Neural cell (in vitro differentiated cells): ENCODE data around the gene ZCWPW1. TPM values are rescaled to one million over a fixed set of nuclear protein-coding genes. Genes with fewer than 3 reads are reported as not detected.

Experiments
- H2AFZ ChIP-seq: fragments of 200-600, 300-800 bp; sonication (generic), shearing (Covaris generic); 2 replicates; pipeline ENCODE4 v1.6.0; 2014; ENCODE audit warnings: low read depth, mild to moderate bottlenecking, antibody characterized with exemption, low read length, moderate library complexity
- H3F3A ChIP-seq: fragments of 200-600 bp; shearing (Covaris generic); 2 replicates; pipeline ENCODE4 v1.6.1; 2016; ENCODE audit warnings: mild to moderate bottlenecking, moderate library complexity, mixed read lengths, antibody characterized with exemption, low read length; ENCODE audit not compliant: insufficient read depth, poor library complexity, severe bottlenecking
- H3K27ac ChIP-seq: fragments of 200-600, 300-800 bp; sonication (generic), shearing (Covaris generic); 2 replicates; pipeline ENCODE4 v1.5.1; 2014; ENCODE audit warnings: mild to moderate bottlenecking, low read length, moderate library complexity
- H3K27me3 ChIP-seq: fragments of 300-800, 200-600 bp; sonication (generic), shearing (Covaris generic); 2 replicates; pipeline ENCODE4 v1.6.0; 2014; ENCODE audit warnings: mild to moderate bottlenecking, low read depth, low read length, moderate library complexity; ENCODE audit not compliant: insufficient read depth
- H3K36me3 ChIP-seq: fragments of 300-800, 200-600 bp; sonication (generic), shearing (Covaris generic); 2 replicates; pipeline ENCODE4 v1.5.1; 2014; ENCODE audit warnings: mild to moderate bottlenecking, antibody characterized with exemption, low read length, moderate library complexity; ENCODE audit not compliant: insufficient read depth
- H3K4me2 ChIP-seq: fragments of 300-800, 200-600 bp; sonication (generic), shearing (Covaris generic); 2 replicates; pipeline ENCODE4 v1.6.0; 2014; ENCODE audit warnings: mild to moderate bottlenecking, low read length
- H3K4me3 ChIP-seq: fragments of 300-800, 200-600 bp; sonication (generic), shearing (Covaris generic); 2 replicates; pipeline ENCODE4 v1.5.1; 2014; ENCODE audit warnings: mild to moderate bottlenecking, low read length, moderate library complexity
- H3K79me2 ChIP-seq: fragments of 200-600 bp; shearing (Covaris generic); replicated peaks from 2 replicates; pipeline ENCODE4 v1.6.0; 2014; ENCODE audit warnings: mild to moderate bottlenecking, low read length, moderate library complexity; ENCODE audit not compliant: insufficient read depth
- H3K9ac ChIP-seq: fragments of 300-800, 200-600 bp; sonication (generic), shearing (Covaris generic); 2 replicates; pipeline ENCODE4 v1.6.1; 2016; ENCODE audit warnings: mild to moderate bottlenecking, low read length, mixed read lengths
- H3K9me2 ChIP-seq: fragments of 200-600 bp; shearing (Covaris generic); 2 replicates; pipeline ENCODE4 v1.6.1; 2016; ENCODE audit warnings: mild to moderate bottlenecking, low read length, mixed read lengths; ENCODE audit not compliant: insufficient read depth
- H3K9me3 ChIP-seq: fragments of 200-600, 300-800 bp; sonication (generic), shearing (Covaris generic); 2 replicates; pipeline ENCODE4 v1.6.1; 2016; ENCODE audit warnings: mild to moderate bottlenecking, mixed run types, low read length, moderate library complexity, mixed read lengths
- H4K20me1 ChIP-seq: fragments of 200-600 bp; shearing (Covaris generic); 2 replicates; pipeline ENCODE4 v1.6.1; 2016; ENCODE audit warnings: mild to moderate bottlenecking, mixed run types; ENCODE audit not compliant: insufficient read depth
- CTCF ChIP-seq: fragments of 450-650 bp; IDR thresholded peaks from 2 replicates; pipeline ENCODE4 v1.5.1; 2014; ENCODE audit warnings: antibody characterized with exemption, mild to moderate bottlenecking, moderate library complexity; ENCODE audit not compliant: poor library complexity, severe bottlenecking
- EP300 ChIP-seq: fragments of 450-650 bp; conservative IDR thresholded peaks from 2 replicates; pipeline ENCODE4 v1.6.1; 2014; ENCODE audit warnings: antibody characterized with exemption, mild to moderate bottlenecking, moderate library complexity; ENCODE audit not compliant: poor library complexity, severe bottlenecking
- EZH2 ChIP-seq: fragments of 200-600, 300-800 bp; shearing (Covaris generic), sonication (generic); IDR thresholded peaks from 2 replicates; pipeline ENCODE4 v1.6.1; 2014; ENCODE audit warnings: antibody characterized with exemption, low read length, borderline replicate concordance, mild to moderate bottlenecking; ENCODE audit not compliant: insufficient read depth, poor library complexity, severe bottlenecking
- MXI1 ChIP-seq: fragments of 450-650 bp; conservative IDR thresholded peaks from 2 replicates; pipeline ENCODE4 v1.6.1; 2014; ENCODE audit warnings: antibody characterized with exemption, mild to moderate bottlenecking; ENCODE audit not compliant: poor library complexity, severe bottlenecking
- POLR2AphosphoS5 ChIP-seq: IDR thresholded peaks from 2 replicates; pipeline ENCODE4 v1.6.1; 2012
- RAD21 ChIP-seq: fragments of 450-650 bp; conservative IDR thresholded peaks from 2 replicates; pipeline ENCODE4 v1.6.1; 2014; ENCODE audit warnings: antibody characterized with exemption, mild to moderate bottlenecking, moderate library complexity
- REST ChIP-seq: IDR thresholded peaks from 2 replicates; pipeline ENCODE4 v1.6.1; 2012; ENCODE audit warnings: borderline replicate concordance
- SMC3 ChIP-seq: fragments of 450-650 bp; conservative IDR thresholded peaks from 2 replicates; pipeline ENCODE4 v1.6.1; 2014; ENCODE audit warnings: antibody characterized with exemption, mild to moderate bottlenecking, moderate library complexity; ENCODE audit not compliant: poor library complexity
- TAF1 ChIP-seq: IDR thresholded peaks from 2 replicates; pipeline ENCODE4 v1.6.1; 2012; ENCODE audit warnings: low read depth
- polyA plus RNA-seq: library from polyadenylated mRNA; depleted of rRNA; stranded (reverse); fragments of >200 nt; gene quantifications from 2 replicates; pipeline ENCODE4 v1.2.3, GENCODE V29; 2014

The ZCWPW1 gene
- polyA plus RNA-seq, 1 donor from 2014 or later: 6.8 TPM

GRCh38 chr7:100465299-100465698, 36.8 kb upstream of the ZCWPW1 start:
- Histone ChIP-seq H3K9ac (no peak overlapping the region), H3K9me2 (no peaks in the 10 kb centered on the region), H3K27ac (no peak overlapping the region), H3K27me3 (no peaks in the 10 kb centered on the region), H3F3A (no peaks in the 10 kb centered on the region), H3K36me3 (no peaks in the 10 kb centered on the region), H4K20me1 (no peaks in the 10 kb centered on the region), H3K9me3 (no peaks in the 10 kb centered on the region), H2AFZ (no peak overlapping the region), H3K4me2 (no peak overlapping the region), H3K79me2 (no peaks in the 10 kb centered on the region), H3K4me3 (no peak overlapping the region)
- no peak for TF ChIP-seq CTCF
- no peak for TF ChIP-seq TAF1
- no peak for TF ChIP-seq SMC3
- no peak for TF ChIP-seq POLR2AphosphoS5
- TF ChIP-seq EP300: no peak
- no peak for TF ChIP-seq EZH2
- TF ChIP-seq MXI1: no peak
- no peak for TF ChIP-seq RAD21
- TF ChIP-seq REST: no peak

GRCh38 chr7:100464791-100465190, 36.3 kb upstream of the ZCWPW1 start:
- no peaks in the 10 kb centered on the region for H3K79me2 ChIP-seq
- H3F3A ChIP-seq: no peaks in the 10 kb centered on the region
- H4K20me1 ChIP-seq: no peaks in the 10 kb centered on the region
- H3K4me3 ChIP-seq: no peak overlapping the region
- no peak overlapping the region for H2AFZ ChIP-seq
- no peaks in the 10 kb centered on the region for H3K27me3 ChIP-seq
- H3K4me2 ChIP-seq: no peak overlapping the region
- no peak for TF ChIP-seq CTCF
- no peak for TF ChIP-seq EP300
- TF ChIP-seq RAD21: no peak
- TF ChIP-seq SMC3: no peak
- H3K9me2 ChIP-seq: no peaks in the 10 kb centered on the region
- H3K36me3 ChIP-seq: no peaks in the 10 kb centered on the region
- H3K27ac ChIP-seq: no peak overlapping the region
- H3K9me3 ChIP-seq: no peaks in the 10 kb centered on the region
- no peak overlapping the region for H3K9ac ChIP-seq
